K562 (cell line): Measurements from ENCODE around the gene RNGTT. TPM values are rescaled to one million over a fixed set of nuclear protein-coding genes. Genes with fewer than 3 reads are reported as not detected.

Experiments used
- ATAC-seq: fragments of 200-7000 bp; cut with Tn5 transposase; 3 replicates; pipeline ENCODE4 v1.9.1; 2020; ENCODE audit warnings: moderate library complexity
- BruUV-seq: library from RNA; stranded (reverse); fragments of 400-500 nt; replicated peaks from 2 replicates; lab custom pipeline; 2021; lab: Mats Ljungman, UMichigan
- CTCF ChIA-PET: fragments of 300-600 bp; formaldehyde crosslinking; extraction: SDS; loops from one replicate; lab custom pipeline; 2021; ENCODE audit warnings: low intra/inter-chr PET ratio; lab: Yijun Ruan, JAX
- POLR2A ChIA-PET: fragments of 300-600, 350-650 bp; sonication (Branson Sonifier 250); formaldehyde crosslinking; extraction: SDS; loops from one replicate; lab custom pipeline; 2021; ENCODE audit warnings: antibody characterized with exemption, inconsistent platforms; lab: Yijun Ruan, JAX
- DNase-seq, 4 experiments: peaks; one replicate each; pipeline versions ENCODE4 v3.0.0 to v3.0.0-alpha.2; 2011 to 2018; ENCODE audit warnings: low spot score in 3 of 4, mixed read lengths in 3 of 4; ENCODE audit errors: extremely low read depth in 1 of 4
- FAIRE-seq: peaks from 2 replicates; lab custom pipeline; 2011; peaks lifted over from hg19 to GRCh38; lab: Jason Lieb, UNC
- H2AFZ ChIP-seq: 2 replicates; pipeline ENCODE4 v1.6.0; 2011; ENCODE audit warnings: low read depth, low read length, control low read depth, inconsistent platforms
- H3K27ac ChIP-seq: fragments of 200-600 bp; 3 replicates; pipeline ENCODE4 v1.8.0; 2011; ENCODE audit warnings: low read depth, mild to moderate bottlenecking, control low read depth, inconsistent platforms, low read length, moderate library complexity, mixed read lengths; ENCODE audit errors: extremely low read depth
- H3K27me3 ChIP-seq, 2 experiments: fragments of 300-600 bp in 1 of 2; 2 replicates in 1 of 2; 3 replicates in 1 of 2; pipeline versions ENCODE4 v1.6.0 to v1.8.0; 2011; ENCODE audit warnings: inconsistent platforms in 2 of 2, low read length in 2 of 2, mild to moderate bottlenecking in 1 of 2, mixed read lengths in 1 of 2, moderate library complexity in 1 of 2; ENCODE audit not compliant: control insufficient read depth in 2 of 2, insufficient read depth in 2 of 2
- H3K36me3 ChIP-seq: fragments of 300-600 bp; 3 replicates; pipeline ENCODE4 v1.8.0; 2011; ENCODE audit warnings: mild to moderate bottlenecking, low read length, inconsistent platforms; ENCODE audit not compliant: control insufficient read depth, insufficient read depth
- H3K4me1 ChIP-seq, 2 experiments: fragments of 200-600 bp in 1 of 2; replicated peaks in 1 of 2; 2 replicates in 1 of 2; 3 replicates in 1 of 2; pipeline versions ENCODE4 v1.5.1 to v1.8.0; 2011; ENCODE audit warnings: inconsistent platforms in 2 of 2, low read length in 2 of 2, mild to moderate bottlenecking in 1 of 2, mixed read lengths in 1 of 2, moderate library complexity in 1 of 2; ENCODE audit not compliant: control insufficient read depth in 2 of 2, insufficient read depth in 2 of 2
- H3K4me2 ChIP-seq: 2 replicates; pipeline ENCODE4 v1.6.1; 2011; ENCODE audit warnings: low read length, control low read depth, inconsistent platforms, mixed read lengths; ENCODE audit not compliant: insufficient read depth
- H3K4me3 ChIP-seq: fragments of 200-600 bp; sonication (generic), shearing (Covaris generic); 2 replicates; pipeline ENCODE4 v1.5.1; 2016; ENCODE audit warnings: control low read depth, inconsistent platforms
- H3K79me2 ChIP-seq: fragments of 200-600 bp; 3 replicates; pipeline ENCODE4 v1.8.0; 2011; ENCODE audit warnings: low read length, inconsistent platforms; ENCODE audit not compliant: control insufficient read depth, insufficient read depth
- H3K9ac ChIP-seq, 2 experiments: 2 replicates each; pipeline versions ENCODE4 v1.6.0 to v1.6.1; 2011; ENCODE audit warnings: low read depth in 2 of 2, low read length in 2 of 2, control low read depth in 1 of 2, inconsistent platforms in 1 of 2, mild to moderate bottlenecking in 1 of 2, mixed read lengths in 1 of 2; ENCODE audit not compliant: insufficient read depth in 1 of 2
- H3K9me1 ChIP-seq: one replicate; pipeline ENCODE4 v1.6.0; 2011; ENCODE audit warnings: inconsistent platforms, mild to moderate bottlenecking, low read length, moderate library complexity; ENCODE audit not compliant: control insufficient read depth, insufficient read depth
- H3K9me3 ChIP-seq: replicated peaks from 2 replicates; pipeline ENCODE4 v1.5.1; 2011; ENCODE audit warnings: low read depth, low read length, inconsistent platforms; ENCODE audit not compliant: control insufficient read depth, insufficient read depth
- H4K20me1 ChIP-seq: replicated peaks from 2 replicates; pipeline ENCODE4 v1.6.1; 2011; ENCODE audit warnings: low read length, inconsistent platforms, mixed read lengths; ENCODE audit not compliant: control insufficient read depth, insufficient read depth
- FOXA1 ChIP-seq: fragments of 450-650 bp; IDR thresholded peaks from 2 replicates; pipeline ENCODE4 v1.6.1; 2016; ENCODE audit warnings: mild to moderate bottlenecking, borderline replicate concordance
- GABPB2 ChIP-seq: fragments of 250-450 bp; sonication (Bioruptor Pico); conservative IDR thresholded peaks from 2 replicates; pipeline ENCODE4 v1.5.1; 2021; ENCODE audit warnings: mild to moderate bottlenecking
- GATAD2B ChIP-seq: fragments of 450-650 bp; IDR thresholded peaks from 2 replicates; pipeline ENCODE4 v1.6.1; 2017; ENCODE audit warnings: mild to moderate bottlenecking, borderline replicate concordance
- MED1 ChIP-seq: sonication (generic); formaldehyde crosslinking; IDR thresholded peaks from 2 replicates; pipeline ENCODE4 v1.8.1; 2023; ENCODE audit warnings: missing genetic modification reagents, borderline replicate concordance
- RFX1 ChIP-seq: fragments of 450-650 bp; IDR thresholded peaks from 2 replicates; pipeline ENCODE4 v1.6.1; 2016; ENCODE audit warnings: mild to moderate bottlenecking, moderate library complexity
- WGBS: fragments of 100-300 bp; shearing (Covaris generic); methylation state at CpG from one replicate; pipeline ENCODE4 v1.1.6; 2016; ENCODE audit warnings: low coverage, mixed read lengths; ENCODE audit not compliant: insufficient coverage; ENCODE audit errors: missing lambda C conversion rate; 5-methylcytosine and 5-hydroxymethylcytosine counted together
- in situ Hi-C: fragments of 300-500 bp; cut with MboI; formaldehyde crosslinking; loops from 4 replicates; pipeline ENCODE4 v1.15.0; 2018; ENCODE audit warnings: inconsistent platforms, mixed read lengths
- intact Hi-C: fragments of 100-400 bp; cut with micrococcal nuclease; formaldehyde crosslinking; loops from 2 replicates; pipeline ENCODE4 v1.14.2; 2022
- polyA plus RNA-seq, 8 experiments: library from polyadenylated mRNA; depleted of rRNA in 4 of 8; stranded (reverse) in 5 of 8; unstranded in 3 of 8; fragments of >200 nt; fragmentation: Nextera tagmentation in 2 of 8; fragmentation: Illumina TruSeq in 1 of 8; extraction: Ambion mirVana in 2 of 8; extraction: Trizol in 1 of 8; gene quantifications; 2 replicates each; pipeline versions ENCODE4 v1.2.1 to v1.2.3, GENCODE V29; 2011 to 2014; ENCODE audit warnings: inconsistent platforms in 1 of 8, missing spikeins in 1 of 8
- total RNA-seq, 7 experiments: library from RNA; depleted of rRNA in 6 of 7; stranded (reverse); fragments of >200 nt in 6 of 7; fragmentation: Illumina TruSeq in 2 of 7; extraction: Trizol in 2 of 7; gene quantifications; 2 replicates each; pipeline versions ENCODE4 v1.2.1 to v1.2.3, GENCODE V29; 2011 to 2021; ENCODE audit warnings: low replicate concordance in 1 of 7

Gene RNGTT
- total and polyA plus RNA-seq, 9 of the 15 experiments (the other 6 are each of a cell fraction or from before 2014, with no cell fraction given) = 6.1 to 31.7 (median 19.5) TPM

- Histone ChIP-seq H3K36me3 (no peaks in the 10 kb centered on the region), H3K9me1 (no peaks in the 10 kb centered on the region), H2AFZ (no peak overlapping the region), H3K27me3 (peaks cover 0 to 6% of the 10 kb centered on the region in 2 experiments; a peak in 1 of 5 replicates), H3K79me2 (no peaks in the 10 kb centered on the region), H3K9me3 (no peaks in the 10 kb centered on the region), H3K9ac (no peak overlapping the region), H3K4me2 (no peak overlapping the region), H3K4me3 (no peak overlapping the region), H3K4me1 (no peaks in the 10 kb centered on the region; a peak in 1 of 5 replicates), H4K20me1 (no peaks in the 10 kb centered on the region), H3K27ac (no peak overlapping the region)
- DNase-seq = no peak
- BruUV-seq = no TSS peak
- FAIRE-seq = no peak
- ChIA-PET POLR2A (interaction anchor here (0.7 kb wide), 1 partner anchor 29 kb away, joined by 3 read pairs; the partner anchor contains the start of gene RNGTT), CTCF (no interaction called here)
- no peak for ATAC-seq
- TF ChIP-seq GABPB2 (CRISPR knock-in tag) = no peak
- no peak for TF ChIP-seq GATAD2B
- no peak for TF ChIP-seq FOXA1
- 6% methylated on average over 1 of the region's 1 CpG for WGBS
- intact Hi-C loops = no loop called here
- in situ Hi-C loops = loop anchor here (25.0 kb wide), 1 partner anchor 619 kb away; no protein-coding TSS in a partner anchor
These were observed 29.5 kb upstream of the RNGTT start for GRCh38 chr6:88992741-88993552.

DNA sequence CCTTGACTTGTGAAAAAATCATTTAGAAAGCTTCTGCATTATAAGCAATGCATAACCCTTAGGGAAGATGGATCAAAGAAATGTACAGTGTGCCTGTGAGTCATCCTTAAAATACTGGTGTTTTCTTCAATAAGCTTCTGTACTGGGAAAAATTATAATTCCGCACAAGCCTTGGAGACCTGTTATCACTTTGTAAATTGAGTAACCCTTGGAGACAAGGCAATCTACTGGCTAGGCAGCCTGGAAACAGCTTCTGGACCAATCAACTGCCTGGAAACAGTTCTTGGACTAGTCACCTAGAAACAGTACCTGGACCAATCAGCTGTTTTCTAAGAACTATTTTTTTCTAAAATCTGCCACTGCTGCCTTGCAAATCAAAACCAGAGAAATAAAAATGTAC is 25.8 kb upstream of the RNGTT start:
- POLR2A ChIA-PET = interaction anchor here (1.0 kb wide), 1 partner anchor 12 kb away, joined by 3 read pairs; no protein-coding TSS in a partner anchor
- Histone ChIP-seq H2AFZ (no peak overlapping the region), H3K4me2 (no peak overlapping the region), H3K27me3 (no peaks in the 10 kb centered on the region), H3K9ac (no peak overlapping the region), H3K27ac (no peak overlapping the region), H3K36me3 (no peaks in the 10 kb centered on the region), H3K9me3 (no peaks in the 10 kb centered on the region), H3K4me3 (no peak overlapping the region), H3K79me2 (no peaks in the 10 kb centered on the region), H3K4me1 (no peaks in the 10 kb centered on the region), H3K9me1 (no peaks in the 10 kb centered on the region), H4K20me1 (no peaks in the 10 kb centered on the region)
- FAIRE-seq (no peak), DNase-seq (no peak), ATAC-seq (no peak)
- TF ChIP-seq RFX1 (0 out of 2 replicates have a peak, but pooled peaks have one; percentile 16), MED1 (no peak)
- CTCF ChIA-PET = no interaction called here
- 10% methylated on average over 1 of the region's 1 CpG for WGBS
- no TSS peak for BruUV-seq
- intact Hi-C loops (no loop called here), in situ Hi-C loops (loop anchor here (25.0 kb wide), 1 partner anchor 623 kb away; no protein-coding TSS in a partner anchor)
